IPS-NIHi11 (cell line): ENCODE data around the gene RIMKLA.

ENCODE experiments used
- DNase-seq: peaks from one replicate; pipeline ENCODE4 v3.0.0; 2012; ENCODE audit warnings: mixed read lengths, low spot score

Gene RIMKLA

GRCh38 chr1:42380586-42381279 is at the start of gene RIMKLA:
RIMKLA (plus strand) TSS chr1:42380792; CDS start chr1:42380935, 143 bp downstream.
- peak; percentile 98 for DNase-seq

- no peak for DNase-seq
Measured at GRCh38 chr1:42332877-42333276, 47.7 kb upstream of the RIMKLA start.

- no peak for DNase-seq
Measured at GRCh38 chr1:42333662-42334239, 46.8 kb upstream of the RIMKLA start.

- peak; percentile 83 for DNase-seq
Measured at GRCh38 chr1:42334240-42335049, 46.1 kb upstream of the RIMKLA start.

- DNase-seq, result peak; percentile 96
Measured at GRCh38 chr1:42335050-42335808, 45.4 kb upstream of the RIMKLA start, which contains the start of gene FOXJ3. FOXJ3 (minus strand) TSS chr1:42335235; CDS start chr1:42311093, 24,142 bp downstream.

GRCh38 chr1:42335809-42336518 is 44.6 kb upstream of the RIMKLA start:
- DNase-seq, result no peak

GRCh38 chr1:42336978-42337377 is 43.6 kb upstream of the RIMKLA start:
- DNase-seq, result no peak

- DNase-seq, result no peak
Measured at GRCh38 chr1:42340093-42340492, 40.5 kb upstream of the RIMKLA start.

GRCh38 chr1:42340901-42341300 is 39.7 kb upstream of the RIMKLA start:
- no peak for DNase-seq

GRCh38 chr1:42343049-42343448 is 37.5 kb upstream of the RIMKLA start:
- no peak for DNase-seq

- DNase-seq, result no peak
Measured at GRCh38 chr1:42348498-42348897, 32.1 kb upstream of the RIMKLA start.

- no peak for DNase-seq
Measured at GRCh38 chr1:42350086-42350485, 30.5 kb upstream of the RIMKLA start.

- DNase-seq, result no peak
Measured at GRCh38 chr1:42358791-42359190, 21.8 kb upstream of the RIMKLA start.

- DNase-seq, result no peak
Measured at GRCh38 chr1:42359466-42359865, 21.1 kb upstream of the RIMKLA start.

- DNase-seq, result no peak
Measured at GRCh38 chr1:42364089-42364488, 16.5 kb upstream of the RIMKLA start.

- no peak for DNase-seq
Measured at GRCh38 chr1:42364542-42364941, 16.1 kb upstream of the RIMKLA start.

- DNase-seq, result no peak
Measured at GRCh38 chr1:42365118-42365517, 15.5 kb upstream of the RIMKLA start.

- no peak for DNase-seq
Measured at GRCh38 chr1:42368096-42368795, 12.3 kb upstream of the RIMKLA start.

- no peak for DNase-seq
Measured at GRCh38 chr1:42369471-42369870, 11.1 kb upstream of the RIMKLA start.

- no peak for DNase-seq
Measured at GRCh38 chr1:42370876-42371549, 9.6 kb upstream of the RIMKLA start.
